Endothelial cell (in vitro differentiated cells): ENCODE measurements around the gene DYRK4. TPM values are rescaled to one million over a fixed set of nuclear protein-coding genes. Genes with fewer than 3 reads are reported as not detected.

ENCODE experiments used
- DNase-seq: peaks from one replicate; pipeline ENCODE4 v3.0.0; 2021; ENCODE audit warnings: low spot score
- H3K27ac Mint-ChIP-seq: one replicate; pipeline ENCODE4 v1.8.0; 2021; ENCODE audit warnings: mixed read lengths, inconsistent platforms; ENCODE audit not compliant: unreplicated experiment
- H3K27me3 Mint-ChIP-seq: one replicate; pipeline ENCODE4 v1.8.0; 2021; ENCODE audit warnings: mild to moderate bottlenecking, moderate library complexity, mixed read lengths, inconsistent platforms; ENCODE audit not compliant: unreplicated experiment
- H3K36me3 Mint-ChIP-seq: one replicate; pipeline ENCODE4 v1.8.0; 2021; ENCODE audit warnings: mild to moderate bottlenecking, low read depth, mixed read lengths, inconsistent platforms; ENCODE audit not compliant: unreplicated experiment
- H3K4me1 Mint-ChIP-seq: one replicate; pipeline ENCODE4 v1.8.0; 2021; ENCODE audit warnings: mild to moderate bottlenecking, mixed read lengths, inconsistent platforms; ENCODE audit not compliant: unreplicated experiment
- H3K4me3 Mint-ChIP-seq: one replicate; pipeline ENCODE4 v1.8.0; 2021; ENCODE audit warnings: mild to moderate bottlenecking, mixed read lengths, inconsistent platforms; ENCODE audit not compliant: unreplicated experiment
- H3K9me3 Mint-ChIP-seq: one replicate; pipeline ENCODE4 v1.8.0; 2021; ENCODE audit warnings: mixed read lengths, inconsistent platforms; ENCODE audit not compliant: unreplicated experiment
- CTCF ChIP-seq: fragments of 200-600 bp; sonication (generic); IDR thresholded peaks from one replicate; pipeline ENCODE4 v1.5.0; 2021; ENCODE audit warnings: antibody characterized with exemption; ENCODE audit not compliant: unreplicated experiment
- total RNA-seq: library from RNA; stranded (reverse); fragmentation: NEBNext Ultra II Directional; extraction: Animal tissue kit (Norgen Biotek cat#: 25700); gene quantifications from one replicate; pipeline ENCODE4 v1.2.1, GENCODE V29; 2021; ENCODE audit not compliant: unreplicated experiment

DYRK4 gene
- total RNA-seq, 1 donor from 2014 or later: 188 TPM

- peaks cover 5% of the 10 kb centered on the region for H3K27me3 Mint-ChIP-seq
- H3K27ac Mint-ChIP-seq: peak overlapping the region; percentile 99
- no peaks in the 10 kb centered on the region for H3K9me3 Mint-ChIP-seq
- peaks cover 20% of the 10 kb centered on the region for H3K4me1 Mint-ChIP-seq
- DNase-seq: no peak
- peak overlapping the region; percentile 98 for H3K4me3 Mint-ChIP-seq
- no peaks in the 10 kb centered on the region for H3K36me3 Mint-ChIP-seq
- no peak for TF ChIP-seq CTCF
Measured at GRCh38 chr12:4648104-4648500, 86.1 kb downstream of the DYRK4 start.

GRCh38 chr12:4648501-4649357, 86.7 kb downstream of the DYRK4 start, which contains the start of the genes AKAP3 and NDUFA9:
AKAP3 (minus strand) TSS chr12:4649051; CDS start chr12:4638196, 10,855 bp downstream.
NDUFA9 (plus strand) TSS chr12:4649114; CDS start chr12:4649127, 13 bp downstream.
- Mint-ChIP-seq H3K27me3 (peaks cover 5% of the 10 kb centered on the region), H3K9me3 (no peaks in the 10 kb centered on the region), H3K27ac (peak within 1 kb of the TSS; percentile 99), H3K4me3 (peak within 1 kb of the TSS; percentile 98), H3K4me1 (peaks cover 20% of the 10 kb centered on the region), H3K36me3 (no peaks in the 10 kb centered on the region)
- TF ChIP-seq CTCF: no peak
- DNase-seq: peak; percentile 73

- no peak for DNase-seq
- Mint-ChIP-seq H3K4me1 (peaks cover 20% of the 10 kb centered on the region), H3K4me3 (peak overlapping the region; percentile 98), H3K27me3 (peaks cover 5% of the 10 kb centered on the region), H3K9me3 (no peaks in the 10 kb centered on the region), H3K27ac (peak overlapping the region; percentile 99), H3K36me3 (no peaks in the 10 kb centered on the region)
- no peak for TF ChIP-seq CTCF
Measured at GRCh38 chr12:4649358-4649661, 87.3 kb downstream of the DYRK4 start.

- Mint-ChIP-seq H3K9me3 (no peaks in the 10 kb centered on the region), H3K27ac (no peak overlapping the region), H3K4me3 (no peak overlapping the region), H3K4me1 (peaks cover 16% of the 10 kb centered on the region), H3K36me3 (peaks cover 14% of the 10 kb centered on the region), H3K27me3 (peaks cover 5% of the 10 kb centered on the region)
- no peak for DNase-seq
- TF ChIP-seq CTCF: no peak
Measured at GRCh38 chr12:4653257-4653656, 91.2 kb downstream of the DYRK4 start.

- Mint-ChIP-seq H3K27ac (no peak overlapping the region), H3K27me3 (peaks cover 4% of the 10 kb centered on the region)
Measured at GRCh38 chr12:4653691-4654090, 91.7 kb downstream of the DYRK4 start.

More at GRCh38 chr12:4653691-4654090, 91.7 kb downstream of the DYRK4 start:
- H3K36me3 Mint-ChIP-seq: peaks cover 14% of the 10 kb centered on the region
- H3K9me3 Mint-ChIP-seq: no peaks in the 10 kb centered on the region
- no peak overlapping the region for H3K4me3 Mint-ChIP-seq
- TF ChIP-seq CTCF: no peak
- DNase-seq: no peak
- H3K4me1 Mint-ChIP-seq: peaks cover 16% of the 10 kb centered on the region
